ENCODE measurements around the gene REN. TPM values are rescaled to one million over a fixed set of nuclear protein-coding genes. Genes with fewer than 3 reads are reported as not detected.

Gene REN
- total RNA-seq, 1 donor from 2014 or later: 0.59 TPM

DNA sequence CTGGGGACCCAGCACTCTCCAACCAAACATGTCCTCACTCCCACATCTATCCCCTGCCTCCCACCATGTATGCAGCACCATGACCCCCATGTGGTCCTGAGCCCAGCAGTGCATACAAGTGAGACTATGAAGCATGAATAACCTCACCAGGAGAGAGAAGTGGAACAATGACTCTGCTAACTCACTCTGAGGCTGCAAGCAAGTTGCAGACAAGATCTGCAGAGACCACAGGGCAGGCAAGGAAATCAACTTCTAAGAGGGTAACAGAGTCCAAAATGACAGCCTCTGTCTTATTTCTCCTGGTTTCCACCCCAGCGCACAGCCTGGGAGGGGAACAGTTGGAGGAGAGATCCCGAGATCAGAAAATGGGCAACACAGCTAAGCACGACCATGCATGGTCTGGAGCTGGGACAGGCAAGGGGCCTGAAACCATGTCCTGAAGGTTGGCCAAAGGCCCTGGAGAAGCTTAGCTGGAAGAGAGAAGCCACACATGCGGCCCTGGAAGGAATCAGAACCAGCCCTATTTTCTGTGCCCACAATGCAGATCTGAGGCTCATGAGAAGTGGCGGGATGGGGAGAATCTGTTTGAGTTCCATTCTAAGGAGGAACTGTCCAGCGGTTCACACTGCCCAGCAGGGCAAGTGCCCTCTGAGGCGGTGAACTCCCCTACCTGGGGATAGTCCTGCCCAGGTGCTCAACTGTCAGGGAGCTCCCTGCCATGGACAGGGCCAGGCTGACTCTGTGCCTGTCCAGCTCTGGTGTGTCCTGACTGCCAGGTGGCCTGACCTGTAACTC lies 12.5 kb upstream of the REN start:
- ATAC-seq (no peak), DNase-seq (peak; percentile 12)
- TF ChIP-seq, protein P1, sequence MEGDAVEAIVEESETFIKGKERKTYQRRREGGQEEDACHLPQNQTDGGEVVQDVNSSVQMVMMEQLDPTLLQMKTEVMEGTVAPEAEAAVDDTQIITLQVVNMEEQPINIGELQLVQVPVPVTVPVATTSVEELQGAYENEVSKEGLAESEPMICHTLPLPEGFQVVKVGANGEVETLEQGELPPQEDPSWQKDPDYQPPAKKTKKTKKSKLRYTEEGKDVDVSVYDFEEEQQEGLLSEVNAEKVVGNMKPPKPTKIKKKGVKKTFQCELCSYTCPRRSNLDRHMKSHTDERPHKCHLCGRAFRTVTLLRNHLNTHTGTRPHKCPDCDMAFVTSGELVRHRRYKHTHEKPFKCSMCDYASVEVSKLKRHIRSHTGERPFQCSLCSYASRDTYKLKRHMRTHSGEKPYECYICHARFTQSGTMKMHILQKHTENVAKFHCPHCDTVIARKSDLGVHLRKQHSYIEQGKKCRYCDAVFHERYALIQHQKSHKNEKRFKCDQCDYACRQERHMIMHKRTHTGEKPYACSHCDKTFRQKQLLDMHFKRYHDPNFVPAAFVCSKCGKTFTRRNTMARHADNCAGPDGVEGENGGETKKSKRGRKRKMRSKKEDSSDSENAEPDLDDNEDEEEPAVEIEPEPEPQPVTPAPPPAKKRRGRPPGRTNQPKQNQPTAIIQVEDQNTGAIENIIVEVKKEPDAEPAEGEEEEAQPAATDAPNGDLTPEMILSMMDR (IDR thresholded peaks at IDR 0.05): no peak
- H3K27ac ChIP-seq: no peak overlapping the region
- H3K4me3 ChIP-seq: no peak overlapping the region
- no peaks in the 10 kb centered on the region for H3K9me3 ChIP-seq
- no peaks in the 10 kb centered on the region for H3K36me3 ChIP-seq
- intact Hi-C loops (cut with DNase I): no loop called here
- peaks cover 8% of the 10 kb centered on the region for H3K27me3 ChIP-seq (ENCODE audit: low read depth)
- no peaks in the 10 kb centered on the region for H3K4me1 ChIP-seq

GRCh38 chr1:204177133-204177532 lies 11.0 kb upstream of the REN start:
- Histone ChIP-seq H3K9me3 (no peaks in the 10 kb centered on the region), H3K4me1 (no peaks in the 10 kb centered on the region), H3K27me3 (ENCODE audit: low read depth) (peaks cover 8% of the 10 kb centered on the region), H3K27ac (no peak overlapping the region), H3K4me3 (no peak overlapping the region), H3K36me3 (no peaks in the 10 kb centered on the region)
- intact Hi-C loops (cut with DNase I): no loop called here
- ATAC-seq: no peak
- TF ChIP-seq, protein P1 (IDR thresholded peaks at IDR 0.05): no peak
- no peak for DNase-seq

DNA sequence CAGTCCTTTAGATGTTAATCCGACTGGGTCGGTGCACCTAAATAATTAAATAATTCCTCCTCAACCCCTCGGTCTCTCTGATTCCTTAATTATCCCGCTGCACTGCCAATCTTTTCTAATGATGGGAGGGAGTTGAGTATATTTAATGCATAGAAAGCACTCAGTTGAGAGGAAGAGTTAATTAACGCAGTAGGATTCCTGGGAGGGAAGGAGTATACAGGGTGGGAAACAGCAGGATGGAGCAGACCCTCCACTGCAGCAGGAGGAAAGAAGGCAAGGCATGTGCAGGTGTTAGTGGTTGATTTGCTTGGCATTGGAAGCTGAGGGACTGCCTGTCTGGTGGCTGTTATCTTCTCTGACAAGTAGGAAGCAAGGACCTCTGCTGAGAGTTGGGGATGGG lies 9.9 kb upstream of the REN start:
- no peaks in the 10 kb centered on the region for H3K36me3 ChIP-seq
- no peaks in the 10 kb centered on the region for H3K9me3 ChIP-seq
- H3K4me1 ChIP-seq: no peaks in the 10 kb centered on the region
- H3K27ac ChIP-seq: no peak overlapping the region
- H3K4me3 ChIP-seq: no peak overlapping the region
- TF ChIP-seq, protein P1 (IDR thresholded peaks at IDR 0.05): no peak
- intact Hi-C loops (cut with DNase I): no loop called here
- DNase-seq: peak; percentile 1
- ATAC-seq: no peak
- H3K27me3 ChIP-seq (ENCODE audit: low read depth): peaks cover 8% of the 10 kb centered on the region

DNA sequence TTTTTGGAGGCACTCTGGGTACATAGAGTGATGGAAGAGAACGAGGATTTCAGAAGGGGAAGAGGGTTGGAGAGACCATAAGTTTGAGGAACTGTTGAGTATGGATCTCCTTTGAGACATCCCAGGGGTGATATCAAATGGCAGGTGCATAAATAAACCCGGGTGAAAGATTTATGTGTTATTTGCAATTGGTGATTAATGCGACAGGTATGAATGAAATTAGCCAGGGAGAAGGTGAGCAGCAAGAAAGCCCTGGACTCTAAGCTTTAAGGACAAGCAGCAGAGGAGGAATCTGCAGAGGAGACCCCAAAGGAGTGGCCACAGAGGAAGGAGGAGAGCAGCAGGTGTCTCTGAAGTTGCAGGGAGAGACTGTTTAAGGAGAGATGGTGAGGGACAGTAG lies 8.8 kb upstream of the REN start:
- no peak for ATAC-seq
- Histone ChIP-seq H3K27me3 (ENCODE audit: low read depth) (peaks cover 8% of the 10 kb centered on the region), H3K4me1 (no peaks in the 10 kb centered on the region), H3K4me3 (no peak overlapping the region), H3K36me3 (no peaks in the 10 kb centered on the region), H3K27ac (no peak overlapping the region), H3K9me3 (peaks cover 4% of the 10 kb centered on the region)
- no peak for DNase-seq
- TF ChIP-seq, protein P1 (IDR thresholded peaks at IDR 0.05): no peak
- intact Hi-C loops (cut with DNase I): no loop called here

DNA sequence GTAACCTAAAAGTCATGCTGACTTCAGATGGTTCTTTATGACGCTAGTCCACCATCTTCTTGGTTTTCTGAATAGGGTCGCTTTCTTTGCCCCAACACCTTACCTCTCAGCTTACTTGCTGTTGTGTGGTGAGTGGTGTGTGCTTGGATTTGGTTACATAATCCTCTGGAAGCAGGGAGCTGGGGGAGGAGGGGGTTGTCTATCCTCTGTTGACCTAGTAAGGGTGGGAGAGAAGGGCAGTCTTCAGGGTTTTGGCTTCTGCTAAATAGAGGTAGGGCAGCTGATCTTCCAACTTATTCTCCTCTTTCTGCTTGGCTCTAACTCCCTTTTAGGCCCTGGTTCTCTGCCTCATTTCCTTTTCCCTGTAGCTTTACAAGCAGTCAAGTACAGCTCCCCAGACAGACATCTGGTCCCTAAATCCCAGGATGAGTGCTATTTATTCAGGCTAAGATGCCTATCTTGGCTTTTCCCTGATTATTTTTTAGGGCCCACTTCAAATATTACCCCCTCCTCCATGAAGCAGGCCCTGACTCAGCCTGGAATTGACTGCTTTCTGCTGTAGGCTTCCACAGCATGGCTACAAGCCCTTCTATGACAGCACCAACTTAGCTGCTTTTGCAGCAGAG lies 6.4 kb upstream of the REN start:
- TF ChIP-seq, protein P1 (IDR thresholded peaks at IDR 0.05): no peak
- no peak overlapping the region for H3K4me3 ChIP-seq
- DNase-seq (no peak), ATAC-seq (no peak)
- no peaks in the 10 kb centered on the region for H3K36me3 ChIP-seq
- H3K9me3 ChIP-seq: peaks cover 14% of the 10 kb centered on the region
- H3K27ac ChIP-seq: no peak overlapping the region
- no peaks in the 10 kb centered on the region for H3K4me1 ChIP-seq
- H3K27me3 ChIP-seq (ENCODE audit: low read depth): peaks cover 4% of the 10 kb centered on the region
- intact Hi-C loops (cut with DNase I): no loop called here
